A673 (cell line): ENCODE results near the gene LRRTM1.

Experiments used
- CTCF ChIP-seq: fragments of 300-800, 200-600 bp; sonication (generic); conservative IDR thresholded peaks from 2 replicates; pipeline ENCODE4 v1.5.1; 2017; ENCODE audit warnings: low read depth, mild to moderate bottlenecking, antibody characterized with exemption, low read length, moderate library complexity, mixed read lengths
- EZH2 ChIP-seq: fragments of 200-600 bp; sonication (generic); IDR thresholded peaks from 2 replicates; pipeline ENCODE4 v1.6.1; 2017; ENCODE audit warnings: borderline replicate concordance, low read depth, mild to moderate bottlenecking, mixed read lengths, antibody characterized with exemption, low read length; ENCODE audit not compliant: poor library complexity, severe bottlenecking

- no peak for TF ChIP-seq CTCF
- no peak for TF ChIP-seq EZH2
Measured at GRCh38 chr2:80252294-80252986, 52.1 kb downstream of the LRRTM1 start.
